Left renal cortex interstitium (tissue), 4 donors: Measurements from ENCODE around the gene RMC1. TPM values are rescaled to one million over a fixed set of nuclear protein-coding genes. Genes with fewer than 3 reads are reported as not detected.

Source experiments
- DNase-seq, 4 donors: peaks; one replicate each; pipeline ENCODE4 v3.0.0-alpha.2; 2013; ENCODE audit warnings: low read depth in 4 of 4, low spot score in 2 of 4, missing footprints in 1 of 4
- polyA plus RNA-seq, 4 donors: library from polyadenylated mRNA; unstranded; fragments of 120-200 nt; gene quantifications; one replicate each; pipeline ENCODE4 v1.2.1, GENCODE V29; 2013; ENCODE audit not compliant: insufficient read length in 4 of 4

The RMC1 gene
- polyA plus RNA-seq, 4 donors, result 22.1 to 26.6 (median 23.9) TPM

DNA sequence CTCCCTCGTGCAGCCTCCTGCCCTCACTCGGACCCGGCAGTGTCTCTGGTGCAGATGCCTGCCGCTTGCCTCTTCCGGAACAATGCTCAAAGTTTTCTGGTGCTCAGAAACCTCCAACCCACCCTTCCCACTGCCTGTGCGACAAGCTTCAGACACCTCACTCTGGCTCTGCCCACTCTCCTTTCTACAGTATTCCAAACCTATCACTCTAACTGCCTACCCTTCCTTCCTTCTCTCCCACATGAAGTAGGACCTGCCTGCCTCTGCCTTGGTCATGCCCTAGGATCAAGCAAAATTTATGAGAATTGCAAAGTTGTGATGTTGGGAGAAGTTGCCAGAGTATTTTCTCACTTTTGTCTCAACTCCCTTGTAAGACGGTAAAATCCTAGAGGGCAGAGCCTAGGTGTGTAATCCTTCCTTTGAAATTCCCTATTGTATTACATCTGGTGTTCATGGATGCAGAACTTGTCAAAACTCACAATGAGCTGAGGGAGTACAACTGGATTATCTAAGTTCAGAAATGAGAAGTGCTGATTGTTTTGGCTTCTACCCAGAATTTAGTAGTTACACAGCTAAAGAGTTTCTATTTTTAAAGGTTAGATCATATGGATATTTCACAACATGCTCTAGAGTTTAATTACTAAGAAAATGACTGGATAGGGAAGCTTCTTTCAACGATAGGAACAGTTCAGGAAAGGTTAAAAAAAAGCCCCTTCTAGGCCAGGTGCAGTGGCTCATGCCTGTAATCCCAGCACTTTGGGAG is 75.8 kb downstream of the RMC1 start:
- no peak for DNase-seq

DNA sequence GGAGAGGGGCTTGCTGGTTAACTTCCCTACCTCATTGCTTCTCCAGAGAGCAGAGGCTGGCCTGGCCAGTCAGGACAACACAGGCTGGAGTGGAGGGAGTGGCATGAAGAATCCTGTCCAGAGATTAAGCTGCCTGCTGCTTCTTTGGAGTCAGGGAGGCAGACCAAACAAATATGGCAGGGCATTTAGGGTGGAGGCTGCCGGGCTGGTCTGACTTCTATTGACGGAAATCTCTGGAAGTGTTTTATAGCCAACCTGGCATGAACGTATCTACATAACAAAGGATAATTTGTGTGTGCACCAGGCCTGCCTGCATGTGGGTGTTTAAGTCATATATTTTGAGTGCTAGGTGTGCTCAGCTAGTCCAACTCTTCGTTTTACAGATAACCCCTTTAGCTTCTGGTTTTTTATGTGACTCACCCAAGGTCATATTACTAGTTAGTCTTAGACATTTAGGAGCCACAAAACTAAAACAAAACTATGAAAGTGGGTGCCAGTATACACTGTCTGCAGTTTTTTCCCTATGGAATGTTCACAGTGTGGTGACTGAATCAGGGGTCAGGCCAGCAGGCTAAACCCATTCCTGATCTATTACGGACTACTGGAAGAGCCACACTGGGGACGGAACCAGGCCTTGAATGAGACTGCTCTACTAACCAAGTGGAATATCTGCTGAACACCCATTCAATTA is 77.5 kb downstream of the RMC1 start:
- DNase-seq, result no peak

Other genes starting within 250 kb of the RMC1 start
- 10 to 100 TPM; 63.3 to 93.7 (median 71.3) TPM for gene RIOK3, start 50.2 kb upstream of the RMC1 start, polyA plus RNA-seq
- gene NPC1, start 83.0 kb downstream of the RMC1 start, polyA plus RNA-seq, result 10 to 100 TPM; 18.3 to 29.0 (median 23.7) TPM
- 1 to 10 TPM in 1 of 4 donors, under 1 TPM in 3; 0.70 to 1.7 (median 0.85) TPM for gene ANKRD29, start 159.4 kb downstream of the RMC1 start, polyA plus RNA-seq
- gene LAMA3, start 185.9 kb downstream of the RMC1 start, polyA plus RNA-seq, result 1 to 10 TPM; 1.3 to 2.8 (median 1.8) TPM